Activated gamma-delta T cell treated with Interleukin-2 at 50 U/mL for 16 hours (primary cell): ENCODE measurements around the gene PRPSAP1.
"Not testable (repeated sequence)": the region's sequence is repeated elsewhere in the genome, so short reads cannot be mapped to it uniquely, and the experiment has no call there.

Experiments
- DNase-seq: peaks from one replicate; pipeline ENCODE4 v3.0.0-alpha.2; 2020

The PRPSAP1 gene

DNA sequence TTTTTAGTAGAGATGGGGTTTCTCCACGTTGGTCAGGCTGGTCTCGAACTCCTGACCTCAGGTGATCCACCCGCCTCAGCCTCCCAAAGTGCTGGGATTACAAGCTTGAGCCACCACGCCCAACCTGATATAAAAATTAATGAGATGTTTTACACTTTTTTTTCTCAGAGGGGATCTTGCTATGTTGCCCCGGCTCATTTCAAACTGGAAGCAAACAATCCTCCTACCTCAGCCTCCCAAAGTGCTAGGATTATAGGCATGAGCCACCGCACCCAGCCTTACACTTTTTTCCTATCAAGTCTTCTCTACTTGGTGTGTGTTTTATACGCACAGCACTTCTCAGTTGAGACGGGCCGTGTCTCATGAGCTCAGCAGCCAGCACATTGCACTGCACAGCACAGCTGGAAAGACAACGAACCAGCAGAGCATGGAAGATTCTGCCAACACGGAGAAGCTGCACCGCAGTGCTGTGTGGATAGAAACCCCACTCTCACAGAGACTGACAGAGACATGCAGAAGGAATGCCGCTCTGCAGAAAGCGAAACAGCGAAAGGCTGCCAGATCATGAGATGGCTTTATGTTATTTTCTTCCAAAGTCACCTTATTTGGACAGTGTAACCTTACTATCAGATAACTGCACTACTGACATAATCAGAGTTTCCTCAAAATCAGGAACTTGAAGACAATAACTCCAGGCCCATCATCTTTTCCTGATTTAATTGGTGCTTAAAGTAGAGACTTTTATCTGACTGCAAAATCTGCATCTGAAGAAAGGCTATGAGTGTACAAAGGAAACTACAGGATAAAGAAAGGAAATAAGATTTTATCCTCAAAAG is 39.1 kb downstream of the PRPSAP1 start:
- no peak for DNase-seq

DNA sequence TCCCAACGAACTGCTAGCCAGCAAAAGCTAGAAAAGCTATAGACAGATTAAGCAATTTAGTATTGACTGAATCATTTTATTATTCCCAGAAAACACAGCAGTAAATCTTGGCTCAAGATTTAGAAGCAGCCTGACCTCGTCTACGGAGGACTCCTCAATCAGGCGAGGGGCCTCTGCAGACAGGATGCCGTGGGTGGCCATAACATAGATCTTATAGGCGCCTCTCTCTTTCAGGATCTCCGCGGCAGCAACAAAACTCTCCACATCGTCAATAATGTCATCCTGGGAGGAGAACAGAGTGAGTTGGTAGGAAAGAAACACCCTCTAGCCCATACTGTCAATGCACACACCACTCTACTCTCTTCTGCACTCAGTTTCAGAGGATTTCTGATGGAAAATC is 41.0 kb downstream of the PRPSAP1 start:
- no peak for DNase-seq

DNA sequence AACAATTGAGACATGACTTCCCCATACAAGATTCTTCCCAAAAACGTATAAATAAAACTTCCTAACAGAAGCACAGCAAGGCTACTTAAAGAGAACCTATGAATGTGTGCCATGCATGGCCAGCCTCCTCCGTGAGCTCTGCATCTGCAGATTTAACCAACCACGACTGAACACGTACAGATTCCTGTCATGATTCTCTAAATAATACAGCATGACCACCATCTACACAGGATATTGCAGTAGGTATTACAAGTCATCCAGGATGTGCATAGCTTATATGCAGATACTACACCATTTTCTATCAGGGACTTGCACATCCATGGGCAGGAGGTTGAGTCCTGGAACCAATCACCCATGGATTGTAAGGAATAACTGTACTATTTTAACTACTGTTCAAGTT is 44.3 kb downstream of the PRPSAP1 start:
- no peak for DNase-seq

DNA sequence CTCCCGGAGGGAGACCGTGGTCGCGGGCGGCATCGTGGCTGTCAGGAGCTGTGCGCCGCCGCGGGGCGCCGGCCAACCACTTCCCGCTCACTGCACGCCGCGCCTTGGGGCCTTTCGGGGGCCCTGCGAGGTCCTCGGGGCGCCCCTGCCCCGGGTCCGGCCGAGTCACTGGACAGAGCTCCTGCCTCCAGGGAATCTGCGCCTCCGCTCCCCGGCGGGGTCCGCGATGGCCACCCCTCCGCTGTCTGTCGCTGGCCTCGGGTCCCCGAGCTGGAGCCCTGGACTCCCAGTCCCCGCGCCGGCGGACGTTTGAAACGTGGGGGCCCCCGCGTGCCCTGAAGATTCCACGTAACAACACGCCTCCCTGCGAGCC is 45.8 kb downstream of the PRPSAP1 start, which contains the start of gene QRICH2:
TSS of gene QRICH2 (minus strand) at position 311 of the 373 bp plus-strand sequence. CDS start at position 33, 278 bp downstream.
- no peak for DNase-seq

DNA sequence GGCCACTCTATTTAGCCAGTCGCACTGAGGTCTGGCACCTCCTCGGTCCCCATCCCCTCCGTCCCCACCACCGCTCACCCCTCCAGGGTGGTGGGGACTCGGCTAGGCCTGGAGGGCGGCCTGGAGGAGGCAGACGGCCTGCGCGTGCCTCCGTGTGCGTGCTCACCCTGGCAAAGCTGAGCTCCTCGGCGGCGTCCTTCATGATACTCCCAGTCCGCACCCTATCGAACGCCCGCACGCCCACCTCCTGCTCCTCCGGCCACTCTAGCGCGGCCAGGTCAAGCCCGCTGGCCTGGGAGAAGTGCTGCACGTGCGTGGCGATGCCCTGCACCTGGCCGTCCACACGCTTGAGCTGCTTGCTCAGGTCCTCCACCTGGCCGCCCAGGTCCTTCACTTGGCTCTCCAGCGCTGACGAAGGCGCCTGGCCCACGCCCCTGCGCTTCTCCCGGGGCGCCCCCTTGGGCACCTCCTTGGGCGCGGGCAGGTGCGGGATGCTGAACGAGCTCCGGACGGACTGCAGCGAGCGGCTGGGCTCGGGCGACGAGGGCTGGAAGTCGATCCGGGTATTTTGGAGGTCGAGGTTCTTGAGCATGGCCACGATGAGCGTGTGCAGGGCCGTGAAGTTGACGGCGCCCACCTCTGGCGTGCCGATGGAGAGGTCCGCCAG is 46.3 kb downstream of the PRPSAP1 start:
- DNase-seq, result no peak

DNA sequence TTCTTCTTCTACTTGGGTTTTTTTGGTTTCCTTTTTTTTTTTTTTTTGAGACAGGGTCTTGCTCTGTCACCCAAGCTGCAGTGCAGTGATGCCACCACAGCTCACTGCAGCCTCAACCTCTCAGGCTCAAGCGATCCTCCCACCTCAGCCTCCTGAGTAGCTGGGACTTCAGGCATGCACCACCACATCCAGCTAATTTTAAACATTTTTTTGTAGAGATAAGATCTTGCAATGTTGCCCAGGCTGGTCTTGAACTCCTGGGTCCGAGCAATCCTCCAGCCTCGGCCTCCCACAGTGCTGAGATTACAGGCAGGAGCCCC is 48.6 kb downstream of the PRPSAP1 start:
- DNase-seq, result not testable (repeated sequence)

DNA sequence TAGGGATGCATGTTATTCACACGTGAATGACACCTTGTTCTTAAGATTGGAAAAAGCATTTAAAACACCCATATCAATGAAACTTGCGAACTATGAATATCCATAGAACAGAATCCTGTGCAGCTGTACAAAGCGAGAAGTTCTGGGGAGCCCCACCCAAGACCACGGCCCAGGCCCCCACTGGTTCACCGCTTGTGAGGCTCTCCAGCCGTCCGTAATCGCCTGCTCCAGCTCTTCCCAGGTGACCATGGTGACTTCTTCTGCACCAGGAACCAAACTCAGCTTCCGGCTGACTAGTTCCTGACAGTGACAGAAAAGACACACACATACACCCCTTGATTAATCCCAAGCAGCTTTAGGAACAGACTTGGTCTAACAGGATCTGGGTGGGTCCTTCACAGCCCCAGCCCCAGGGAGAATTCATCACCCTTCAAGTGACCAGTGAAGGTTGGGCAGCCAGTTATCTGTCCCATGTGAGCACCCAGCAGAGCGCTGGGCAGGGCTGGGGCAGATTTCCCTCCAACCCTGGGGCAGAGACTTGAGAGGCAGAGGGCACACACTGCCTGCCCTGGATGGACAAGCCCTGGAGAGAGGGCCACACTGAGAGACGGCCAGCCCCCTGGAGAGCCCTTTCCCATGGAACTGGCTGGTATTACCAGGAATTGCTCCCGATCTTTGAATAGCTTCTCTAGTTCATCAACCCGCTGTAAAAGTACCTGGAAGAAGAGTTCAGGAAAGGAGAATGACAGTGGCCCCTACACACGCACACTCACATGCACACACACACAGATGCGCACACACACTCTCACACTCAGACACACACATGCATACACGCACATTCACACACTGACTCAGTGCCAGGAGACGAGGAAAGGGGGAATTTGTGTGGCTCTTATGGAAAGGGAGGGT is 49.2 kb downstream of the PRPSAP1 start:
- DNase-seq, result no peak

DNA sequence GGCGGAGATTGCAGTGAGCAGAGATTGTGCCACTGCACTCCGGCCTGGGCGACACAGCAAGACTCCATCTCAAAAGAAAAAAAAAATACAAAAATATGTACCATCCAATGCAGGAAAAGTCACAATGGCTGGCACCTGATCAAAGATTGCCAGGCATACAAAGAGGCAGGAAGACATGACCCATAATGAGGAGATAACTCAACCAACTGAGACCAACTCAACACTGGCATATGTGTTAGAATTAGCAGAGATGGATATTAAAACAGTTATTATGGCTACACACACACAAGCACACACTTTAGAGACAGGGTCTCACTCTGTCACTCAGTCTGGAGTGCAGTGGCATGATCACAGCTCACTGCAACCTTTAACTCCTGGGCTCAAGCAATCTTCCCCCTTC is 56.3 kb downstream of the PRPSAP1 start:
- DNase-seq, result no peak

DNA sequence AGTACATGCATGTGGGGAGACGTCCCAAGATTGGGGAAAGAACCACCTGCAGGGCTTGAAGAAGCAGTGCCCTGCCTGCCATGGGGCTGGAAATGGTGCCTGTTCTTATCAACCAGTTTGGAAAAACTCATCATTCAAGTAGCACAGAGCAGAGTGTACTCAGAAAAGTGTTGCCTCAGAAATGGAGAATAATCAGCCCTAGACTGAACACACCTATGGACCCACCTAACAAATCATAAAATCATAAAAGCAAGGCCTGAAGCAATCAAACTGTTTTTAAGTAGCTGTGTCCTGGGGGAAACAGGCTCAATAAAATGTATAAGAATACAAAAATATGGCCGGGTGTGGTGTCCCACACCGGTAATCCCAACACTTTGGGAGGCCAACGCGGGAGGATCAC is 56.8 kb downstream of the PRPSAP1 start:
- DNase-seq, result no peak

DNA sequence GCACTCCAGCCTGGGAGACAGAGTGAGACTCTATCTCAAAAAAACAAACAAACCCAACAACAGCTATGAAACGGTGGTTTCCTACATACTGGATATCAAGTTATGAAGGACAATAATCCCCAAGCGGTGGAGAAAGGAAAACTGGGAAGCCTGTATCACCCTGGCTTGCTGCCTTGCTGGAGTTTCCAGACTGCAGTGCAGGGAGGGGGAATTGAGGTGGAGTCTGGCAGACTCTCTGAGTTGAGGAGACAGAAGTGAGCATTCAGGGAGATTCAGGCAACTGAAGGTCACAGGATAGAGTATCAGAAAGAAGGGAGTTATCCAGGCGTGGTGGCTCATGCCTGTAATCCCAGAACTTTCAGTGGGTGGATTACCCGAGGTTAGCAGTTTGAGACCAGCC is 57.5 kb downstream of the PRPSAP1 start:
- DNase-seq, result no peak

DNA sequence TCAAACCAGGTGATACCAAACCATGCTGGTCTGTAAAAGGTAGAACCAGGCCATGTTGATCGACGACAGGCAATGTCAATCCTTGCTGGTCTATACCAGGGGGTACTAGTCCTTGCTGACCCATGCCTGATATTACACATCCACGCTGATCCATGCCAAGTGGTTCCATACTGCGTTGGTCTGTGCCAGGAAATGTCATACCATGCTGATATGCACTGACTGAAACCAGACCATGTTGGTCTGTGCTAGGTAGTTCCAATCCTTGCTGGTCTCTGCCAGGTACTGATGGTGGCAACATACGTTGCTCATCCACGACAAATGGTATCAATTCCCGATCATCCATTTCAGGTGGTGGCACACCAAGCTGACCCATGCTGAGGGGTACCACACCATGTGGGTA is 60.6 kb downstream of the PRPSAP1 start:
- no peak for DNase-seq

DNA sequence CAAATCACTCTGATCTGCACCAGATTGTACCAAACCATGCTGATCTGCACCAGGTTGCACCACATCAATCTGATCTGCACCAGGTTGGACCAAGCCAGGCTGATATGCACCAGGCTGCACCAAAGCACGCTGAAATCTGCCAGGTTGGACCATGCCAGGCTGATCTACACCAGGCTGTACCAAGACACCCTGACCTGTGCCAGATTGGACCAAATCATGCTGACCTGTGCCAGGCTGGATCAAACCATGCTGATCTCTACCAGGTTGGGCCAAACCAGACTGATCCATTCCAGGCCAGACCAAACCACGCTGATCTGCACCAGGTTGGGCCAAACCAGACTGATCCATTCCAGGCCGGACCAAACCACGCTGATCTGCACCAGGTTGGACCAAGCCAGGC is 61.1 kb downstream of the PRPSAP1 start:
- DNase-seq, result no peak

DNA sequence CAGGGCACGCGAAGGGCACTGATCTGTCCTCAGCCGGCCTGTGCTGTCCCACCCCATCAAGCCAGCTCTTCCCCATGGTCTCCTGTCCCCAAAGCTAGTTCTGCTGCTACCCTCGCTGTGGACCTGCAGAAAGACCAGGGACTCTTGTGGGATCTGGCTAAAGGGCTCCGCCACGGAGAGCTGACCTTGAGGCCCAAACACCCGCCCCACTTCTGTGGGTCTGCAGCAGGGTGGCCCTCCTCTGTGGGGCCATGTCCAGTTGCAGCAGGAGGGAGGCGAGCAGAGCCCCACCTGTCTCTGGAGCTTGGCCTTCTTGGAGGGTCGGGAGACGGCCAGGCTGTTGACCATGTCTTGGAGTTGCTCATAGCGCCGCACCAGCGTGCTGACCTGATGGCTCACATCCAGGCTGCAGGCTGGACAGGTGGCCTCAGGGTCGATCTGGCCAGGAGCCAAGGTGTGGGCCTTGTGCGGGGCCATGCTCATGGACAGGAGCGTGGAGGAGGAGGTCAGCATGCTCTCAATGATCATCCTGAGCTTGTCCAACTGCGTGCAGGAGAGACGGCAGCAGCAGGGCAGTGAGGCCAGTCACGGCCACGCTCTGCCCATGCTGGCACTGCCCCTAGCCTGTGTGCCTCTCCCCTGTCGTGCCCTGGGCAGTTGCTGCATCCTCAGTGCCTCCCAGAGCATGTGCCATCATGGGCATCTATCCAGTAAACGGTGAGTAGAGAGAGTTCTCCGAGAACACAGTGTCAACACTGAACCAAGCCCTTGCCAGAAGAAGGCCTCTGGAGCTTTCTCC is 71.9 kb downstream of the PRPSAP1 start:
- DNase-seq, result no peak

DNA sequence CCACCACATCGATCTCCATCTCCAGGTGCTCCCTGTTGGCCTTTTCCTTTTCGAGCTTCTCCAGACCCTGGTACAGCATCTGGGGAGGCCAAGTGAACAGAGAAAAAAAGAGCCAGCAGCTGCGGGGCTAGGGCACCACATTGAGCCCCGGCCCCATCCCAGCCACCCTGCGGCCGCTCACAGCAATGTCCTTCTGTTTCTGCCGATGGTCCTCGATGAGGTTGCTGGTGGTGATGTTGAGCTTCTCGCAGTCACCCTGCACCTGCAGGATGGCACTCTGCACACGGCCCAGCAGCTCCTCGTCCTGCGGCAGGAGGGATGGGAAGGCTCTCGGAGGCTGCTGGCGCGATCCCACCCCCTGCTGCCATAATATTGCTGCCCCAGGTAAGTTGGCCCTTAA is 73.1 kb downstream of the PRPSAP1 start:
- DNase-seq, result no peak

DNA sequence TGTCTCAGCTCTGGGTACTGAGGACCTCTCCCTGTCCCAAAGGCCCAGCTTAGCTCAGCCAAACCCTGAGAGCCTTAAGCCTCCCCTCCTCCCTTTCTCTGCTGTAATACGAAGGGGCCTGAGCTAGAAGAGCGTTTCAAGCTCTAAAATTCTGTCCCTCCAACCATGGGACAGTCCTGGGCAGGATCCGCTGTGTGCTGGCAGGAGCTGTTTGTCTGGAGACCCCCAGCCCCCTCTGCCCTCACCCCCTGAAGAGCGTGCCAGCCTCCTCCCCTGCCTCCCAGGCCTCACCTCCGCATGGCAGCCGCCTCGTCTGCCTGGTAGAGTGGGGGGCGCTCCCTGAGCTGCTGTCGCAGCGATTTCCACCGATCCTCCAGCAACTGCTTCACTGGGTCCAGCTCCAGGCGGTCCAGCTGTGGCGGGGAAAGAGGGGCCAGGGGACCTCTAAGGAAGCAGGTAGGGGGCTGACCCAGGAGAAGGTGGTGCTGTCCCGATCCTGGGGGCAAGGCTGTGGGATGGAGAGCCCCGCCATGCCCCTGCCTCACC is 73.9 kb downstream of the PRPSAP1 start:
- DNase-seq, result no peak

DNA sequence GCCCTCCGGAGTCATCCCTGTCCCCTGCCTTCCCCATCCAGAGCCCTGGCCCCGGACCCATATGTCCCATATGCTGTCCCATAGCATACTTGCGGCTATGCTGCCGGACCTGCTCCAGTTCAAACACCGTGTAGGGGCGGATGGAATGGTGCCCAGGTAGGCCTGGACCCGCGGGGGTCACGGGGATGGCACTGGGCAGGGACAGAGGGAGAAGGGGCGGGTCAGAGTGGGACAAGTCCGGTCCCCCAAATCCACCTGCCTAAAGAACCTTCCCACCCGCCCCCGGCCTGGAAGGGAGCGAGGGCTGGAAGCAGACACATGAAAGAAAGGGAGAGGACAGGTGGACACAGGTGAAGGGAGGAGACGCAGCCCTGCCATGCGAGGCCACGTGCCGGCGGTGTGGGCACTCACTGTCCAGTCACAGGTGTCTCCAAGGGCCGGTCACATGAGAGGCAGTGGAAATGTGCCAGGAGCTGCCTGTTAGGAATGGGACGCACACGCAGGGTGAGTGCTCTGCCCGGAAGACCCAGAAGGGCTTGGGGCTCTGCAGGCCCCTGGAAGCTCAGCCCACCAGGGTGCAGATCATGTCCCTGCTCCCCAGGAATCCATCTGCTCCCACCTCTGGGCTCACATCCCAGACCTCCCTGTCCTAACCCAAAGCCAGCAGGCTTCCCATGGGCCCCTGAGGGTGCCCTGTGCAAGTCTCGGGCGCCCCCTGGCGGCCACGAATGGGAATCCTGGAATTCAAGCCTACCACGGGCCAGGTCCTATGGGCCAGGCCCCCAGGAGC is 74.6 kb downstream of the PRPSAP1 start:
- DNase-seq, result peak; percentile 88

DNA sequence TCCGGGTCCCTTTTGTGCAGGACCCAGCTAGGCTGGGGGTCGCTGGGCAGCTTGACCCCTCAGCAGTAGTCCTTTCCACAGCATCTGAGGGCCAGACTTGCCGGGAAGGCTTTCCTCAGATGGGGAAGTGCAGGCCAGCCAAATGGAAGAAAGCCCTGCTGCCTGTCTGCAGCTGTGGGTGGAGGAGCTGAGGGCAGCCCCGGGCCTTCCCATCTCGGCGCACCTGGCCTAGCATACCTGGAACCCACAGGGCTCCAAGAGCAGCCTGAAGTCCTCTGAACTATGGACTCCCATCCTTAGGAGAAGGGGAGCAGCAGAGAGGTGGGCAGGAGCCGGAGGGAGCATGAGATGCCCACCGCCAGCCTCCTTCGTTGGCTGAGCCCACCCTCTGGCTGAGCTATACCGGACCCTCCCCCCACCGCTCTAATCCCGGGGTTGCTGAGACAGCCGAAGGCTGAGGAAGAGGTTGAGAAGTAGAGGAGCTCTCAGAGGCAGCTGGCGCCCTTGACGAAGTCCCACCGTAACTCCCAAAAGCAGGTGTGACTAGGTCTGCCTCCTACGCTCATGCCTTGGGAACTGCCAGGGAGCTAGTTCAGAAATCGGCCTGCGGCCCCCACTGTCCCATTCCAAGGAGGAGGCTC is 75.3 kb downstream of the PRPSAP1 start:
- DNase-seq, result no peak

DNA sequence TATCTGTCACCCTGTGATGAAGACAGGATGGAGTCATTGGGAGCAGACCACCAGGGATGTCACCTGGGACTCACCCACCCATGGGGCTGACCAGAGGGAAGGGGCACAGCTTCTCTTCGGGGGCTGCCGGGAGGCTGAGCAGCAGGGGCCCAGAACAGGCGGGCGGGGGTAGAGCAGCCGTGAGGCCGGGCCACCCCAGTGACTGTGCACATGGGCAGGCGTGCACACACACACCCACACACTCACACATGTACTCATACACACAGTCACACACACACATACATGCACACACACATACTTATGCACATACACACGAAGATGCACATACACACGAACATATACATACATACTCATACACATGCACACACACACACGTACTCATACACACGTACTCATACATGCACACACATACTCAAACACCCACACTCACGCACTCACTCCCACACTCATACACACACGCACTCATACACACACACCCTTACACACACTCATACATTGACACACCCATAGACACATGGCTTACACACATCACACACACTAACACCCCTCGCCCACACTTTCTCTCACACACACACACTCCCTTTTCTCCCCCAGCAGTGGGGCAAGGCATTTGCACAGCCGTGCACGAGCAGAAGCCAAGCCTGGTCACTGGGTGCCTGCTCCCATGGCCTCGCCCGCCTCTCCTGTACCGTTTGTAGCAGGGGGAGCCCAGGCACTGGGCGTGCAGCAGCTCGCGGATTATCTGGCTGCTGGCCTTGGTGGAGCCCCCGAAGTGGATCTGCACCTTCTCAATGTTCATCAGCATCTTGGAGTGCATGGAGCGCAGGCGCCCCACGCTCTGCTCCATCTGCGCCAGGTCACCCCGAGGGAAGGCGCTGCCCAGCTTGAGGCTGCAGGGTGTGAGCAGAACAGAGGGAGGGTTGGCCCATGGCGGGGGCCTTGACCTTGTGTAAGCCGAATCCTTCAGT is 76.1 kb downstream of the PRPSAP1 start:
- no peak for DNase-seq

DNA sequence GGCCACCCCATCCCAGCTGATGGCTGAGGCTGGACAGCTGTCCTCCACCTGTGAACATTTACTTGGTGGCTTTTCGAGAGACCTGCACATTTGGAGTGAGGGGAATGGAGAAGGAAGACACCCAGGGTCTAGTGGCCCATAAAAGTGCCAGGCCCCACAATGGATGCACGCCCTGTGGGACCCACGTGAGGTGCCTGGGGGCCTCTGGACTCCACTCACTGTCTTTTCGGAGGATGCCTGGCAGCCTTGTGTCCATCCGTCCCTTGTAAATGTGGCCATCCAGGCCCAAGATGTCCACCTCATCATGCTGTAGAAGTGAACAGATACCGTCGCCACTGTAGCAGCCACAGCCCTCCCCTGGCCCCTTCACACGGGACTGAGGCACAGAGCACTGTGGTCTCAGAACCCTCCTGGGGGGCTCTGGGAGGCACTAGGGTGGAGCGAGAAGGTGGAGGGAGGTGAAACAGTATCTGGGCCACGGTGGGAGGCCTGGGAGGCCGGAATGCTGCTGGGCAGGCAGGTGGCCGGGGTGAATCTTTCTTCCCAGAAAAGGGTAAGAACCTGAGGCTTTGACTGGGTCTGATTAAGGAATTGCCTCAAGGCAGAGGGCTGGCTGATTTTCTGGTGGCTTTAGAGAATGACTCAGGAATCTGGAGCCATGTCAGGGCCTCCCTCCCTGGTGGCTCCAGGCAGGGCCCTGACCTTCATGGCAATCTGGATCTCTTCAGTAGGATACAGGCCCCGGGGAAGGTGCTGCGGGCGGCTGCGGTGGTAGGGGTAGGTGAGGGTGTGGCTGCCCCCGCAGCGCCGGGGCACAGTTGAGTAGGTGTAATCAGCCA is 77.0 kb downstream of the PRPSAP1 start:
- no peak for DNase-seq
